Right ventricle myocardium superior (tissue), 1 donor: Measurements from ENCODE around the gene SSBP2. TPM values are rescaled to one million over a fixed set of nuclear protein-coding genes. Genes with fewer than 3 reads are reported as not detected.
"Not testable (repeated sequence)": the region's sequence is repeated elsewhere in the genome, so short reads cannot be mapped to it uniquely, and the experiment has no call there.

Experiments
- ATAC-seq: fragments of 200-7000 bp; cut with Tn5 transposase; one replicate; pipeline ENCODE4 v1.9.1; 2020; ENCODE audit warnings: mild to moderate bottlenecking; ENCODE audit not compliant: poor library complexity
- DNase-seq: peaks from one replicate; pipeline ENCODE4 v3.0.0-alpha.2; 2020
- intact Hi-C: fragments of 100-400 bp; cut with DNase I; formaldehyde crosslinking; loops from one replicate; pipeline ENCODE4 v1.11.2; 2022
- total RNA-seq: library from RNA; stranded (reverse); fragmentation: NEBNext Ultra II Directional; extraction: Animal tissue kit (Norgen Biotek cat#: 25700); gene quantifications from one replicate; pipeline ENCODE4 v1.2.1, GENCODE V29; 2021
- donor health status: DM: no; HTN: yes; CAD: no; lungs with severe emphysema.

The SSBP2 gene
- total RNA-seq, 1 donor from 2014 or later = 46.9 TPM

DNA sequence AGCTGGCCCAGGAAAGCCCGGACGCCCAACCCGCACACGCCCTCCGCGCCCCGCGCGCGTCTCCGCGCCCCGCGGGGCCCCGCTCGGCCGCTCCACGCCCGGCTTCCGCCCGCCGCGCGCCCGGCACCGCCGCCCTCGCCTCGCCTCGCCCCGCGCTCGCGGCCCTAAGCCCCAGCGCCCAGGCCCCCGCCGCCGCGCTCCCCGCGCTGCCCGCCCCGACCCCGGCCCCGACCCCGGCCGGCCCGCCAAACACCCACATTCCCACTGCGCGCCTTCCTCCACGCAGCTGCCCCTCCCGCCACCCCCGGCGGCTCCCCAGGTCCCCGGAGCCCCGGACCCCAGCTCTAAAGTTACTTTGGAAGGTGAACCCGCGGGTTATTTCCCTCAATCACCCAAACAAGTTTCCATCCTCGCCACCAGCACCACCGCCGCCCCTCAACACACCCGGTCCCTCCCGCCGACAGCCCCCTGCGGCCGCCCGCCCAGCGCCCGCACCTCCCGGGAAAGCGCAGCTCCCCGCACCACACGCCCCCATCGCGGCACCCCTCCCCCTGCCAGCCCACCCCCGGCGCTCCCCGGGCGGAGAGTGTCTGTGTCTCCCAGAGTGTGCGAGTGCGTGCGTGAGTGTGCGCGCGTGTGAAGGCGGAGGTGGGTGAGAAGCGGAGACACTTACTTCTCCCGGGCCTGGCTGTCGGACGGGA, 439 bp downstream of the SSBP2 start:
- intact Hi-C loops = loop anchor here (1.0 to 10.0 kb wide), 2 partner anchors 101 to 224 kb away; partner anchors contain the start of gene ATG10
- no peak for ATAC-seq
- no peak for DNase-seq

DNA sequence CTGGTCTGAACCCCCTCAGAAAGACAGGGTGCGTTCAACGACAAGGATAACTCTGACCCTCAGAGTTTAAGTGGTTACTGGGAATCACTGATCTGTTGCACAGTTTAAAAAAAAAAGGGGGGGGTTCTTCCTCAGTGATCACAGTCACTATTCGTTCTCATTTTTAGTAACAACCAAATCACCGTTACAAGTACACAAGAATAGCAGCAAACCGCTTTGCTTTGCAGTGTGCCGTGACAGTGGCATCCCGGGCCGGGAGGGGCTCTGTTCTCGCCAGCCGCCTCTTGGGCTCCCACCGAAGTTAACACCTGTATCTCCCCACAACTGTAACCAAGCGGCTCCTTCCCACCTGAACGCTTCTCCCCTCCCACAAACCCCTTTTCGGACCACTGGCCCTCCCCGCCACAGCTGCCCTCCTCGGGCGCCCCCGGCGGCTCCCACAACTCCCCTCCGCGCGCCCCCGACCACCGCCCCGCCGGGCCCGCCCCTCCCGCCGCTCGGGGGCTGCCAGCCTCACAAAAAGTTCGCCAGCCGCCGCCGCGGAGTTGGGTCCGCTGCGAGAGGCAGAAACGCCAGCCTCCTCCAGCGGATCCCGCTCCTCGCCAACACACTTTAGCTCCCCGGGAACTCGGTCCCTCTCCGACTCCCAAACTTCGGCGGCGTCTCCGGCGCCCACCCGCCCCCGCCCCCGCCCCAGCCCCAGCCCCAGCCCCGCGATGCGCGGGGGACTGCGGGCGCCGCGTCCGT, 1.2 kb downstream of the SSBP2 start:
- intact Hi-C loops = loop anchor here (5.0 to 10.0 kb wide), 2 partner anchors 225 to 242 kb away; partner anchors contain the start of gene ATG10
- DNase-seq = peak; percentile 60
- ATAC-seq = no peak

GRCh38 chr5:81749192-81749560, 1.7 kb downstream of the SSBP2 start:
- ATAC-seq (no peak), DNase-seq (no peak)
- intact Hi-C loops = loop anchor here (5.0 kb wide), 1 partner anchor 242 kb away; no protein-coding TSS in a partner anchor

DNA sequence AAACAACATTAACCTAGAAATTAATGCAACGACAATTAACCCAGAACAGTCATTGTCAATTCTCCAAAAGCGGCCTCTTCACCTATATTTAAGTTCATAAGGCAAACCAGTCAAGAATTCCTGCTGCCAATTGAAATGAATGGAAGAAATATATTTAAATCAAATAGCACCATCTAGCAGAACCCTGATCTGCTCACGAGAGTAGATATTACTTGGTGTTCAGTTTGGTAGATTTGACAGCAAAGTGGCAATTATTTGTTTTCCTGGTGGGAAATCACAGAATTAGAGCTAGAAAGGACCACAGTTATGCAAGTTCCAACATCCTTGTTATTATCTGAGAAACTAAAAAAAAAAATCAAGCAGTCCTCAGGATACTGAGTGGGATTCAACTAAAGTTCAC, 2.3 kb downstream of the SSBP2 start:
- ATAC-seq (no peak), DNase-seq (no peak)
- intact Hi-C loops = loop anchor here (5.0 kb wide), 1 partner anchor 241 kb away; no protein-coding TSS in a partner anchor

- intact Hi-C loops = loop anchor here (5.0 kb wide), 1 partner anchor 240 kb away; no protein-coding TSS in a partner anchor
- no peak for ATAC-seq
- DNase-seq = no peak
Measured at GRCh38 chr5:81747030-81747429, 3.9 kb downstream of the SSBP2 start.

GRCh38 chr5:81740758-81741157, 10.1 kb downstream of the SSBP2 start:
- no peak for ATAC-seq
- intact Hi-C loops = no loop called here
- DNase-seq = no peak

GRCh38 chr5:81739291-81739690, 11.6 kb downstream of the SSBP2 start:
- ATAC-seq = no peak
- intact Hi-C loops = no loop called here
- no peak for DNase-seq

DNA sequence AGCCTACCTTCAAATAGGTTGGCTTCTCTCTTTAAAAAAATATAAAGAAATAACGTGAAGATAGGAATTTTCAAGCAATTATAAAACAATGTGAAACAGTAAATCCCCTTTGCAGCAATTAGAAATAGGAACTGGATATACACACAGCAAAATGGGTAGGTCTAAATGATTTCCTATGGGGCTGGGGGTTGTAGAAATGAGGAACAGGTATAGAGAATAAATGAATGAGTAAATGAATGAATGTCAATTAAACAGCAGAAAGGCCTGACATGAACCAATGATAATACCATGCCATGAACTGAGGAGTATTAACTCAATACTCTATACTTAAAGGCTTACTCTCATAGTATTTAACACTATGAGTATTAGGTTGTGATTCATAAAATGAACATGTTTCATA, 21.6 kb downstream of the SSBP2 start:
- ATAC-seq (no peak), DNase-seq (no peak)
- intact Hi-C loops = no loop called here

GRCh38 chr5:81728301-81728700, 22.6 kb downstream of the SSBP2 start:
- intact Hi-C loops = no loop called here
- no peak for ATAC-seq
- DNase-seq = no peak

GRCh38 chr5:81726297-81726696, 24.6 kb downstream of the SSBP2 start:
- intact Hi-C loops = no loop called here
- no peak for DNase-seq
- no peak for ATAC-seq

GRCh38 chr5:81724571-81724970, 26.3 kb downstream of the SSBP2 start:
- ATAC-seq (no peak), DNase-seq (no peak)
- intact Hi-C loops = no loop called here

DNA sequence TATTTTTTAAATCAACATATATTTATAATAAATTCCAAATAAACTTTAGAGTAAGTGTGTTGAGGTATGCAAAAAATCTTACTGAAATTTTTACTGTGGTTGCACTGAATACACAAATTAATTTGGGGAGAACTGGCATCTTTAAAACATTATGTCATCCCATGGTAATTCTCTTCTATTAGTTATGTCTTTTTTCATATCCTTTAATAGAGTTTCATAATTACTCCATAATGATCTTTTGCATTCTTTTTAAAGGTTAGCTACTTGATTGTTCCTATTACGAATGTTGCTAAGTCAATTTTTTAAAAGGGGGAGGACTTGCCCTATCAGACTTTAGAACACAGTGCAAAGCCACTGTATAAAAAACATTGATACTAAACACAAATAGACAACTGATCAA, 26.8 kb downstream of the SSBP2 start:
- intact Hi-C loops = no loop called here
- no peak for ATAC-seq

DNA sequence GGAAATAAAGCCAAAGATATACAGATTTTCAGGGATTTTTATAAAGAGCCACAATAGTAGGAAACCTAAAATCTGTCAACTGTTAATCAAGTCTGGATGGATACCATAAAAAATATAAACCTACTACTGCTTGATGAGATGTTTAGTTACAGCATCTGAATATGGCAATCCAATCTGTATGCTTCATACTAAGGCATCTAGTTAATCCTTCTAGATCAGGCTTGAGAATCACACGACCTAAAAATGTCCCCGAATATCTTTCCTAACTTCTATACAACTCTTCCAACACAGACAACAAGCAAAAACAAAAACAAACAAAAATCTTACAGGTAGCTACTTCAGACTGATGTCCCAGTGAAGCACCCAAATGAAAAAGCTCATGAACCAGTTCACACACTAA, 29.8 kb downstream of the SSBP2 start:
- intact Hi-C loops = no loop called here
- no peak for DNase-seq
- no peak for ATAC-seq

More for the DNA sequence above, 26.8 kb downstream of the SSBP2 start:
- no peak for DNase-seq

- ATAC-seq = no peak
- intact Hi-C loops = no loop called here
- DNase-seq = no peak
Measured at GRCh38 chr5:81719743-81720345, 31.1 kb downstream of the SSBP2 start.

DNA sequence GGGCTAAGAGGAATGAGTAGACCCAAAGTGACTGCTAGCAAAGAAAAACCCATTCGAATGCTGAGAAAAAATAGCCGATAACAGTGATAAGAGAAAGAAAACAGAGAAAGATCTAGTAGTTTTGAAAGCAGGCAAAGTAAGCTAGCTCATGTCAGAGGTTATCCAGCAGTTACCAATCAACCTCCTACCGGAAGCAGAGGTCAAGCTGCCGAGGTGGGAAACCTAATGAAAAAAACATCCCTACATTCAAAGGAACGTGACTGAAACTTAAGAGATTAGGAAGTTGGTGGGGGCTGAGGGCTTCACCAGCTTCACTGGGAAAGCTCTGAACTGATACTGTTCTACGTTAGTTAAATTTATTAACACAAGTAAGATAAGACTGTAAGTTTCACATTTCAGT, 32.6 kb downstream of the SSBP2 start:
- intact Hi-C loops = no loop called here
- DNase-seq = no peak
- ATAC-seq = no peak

- ATAC-seq (no peak), DNase-seq (no peak)
- intact Hi-C loops = no loop called here
Measured at GRCh38 chr5:81717860-81718259, 33.0 kb downstream of the SSBP2 start.

GRCh38 chr5:81717226-81717625, 33.7 kb downstream of the SSBP2 start:
- ATAC-seq (no peak), DNase-seq (no peak)
- intact Hi-C loops = no loop called here

DNA sequence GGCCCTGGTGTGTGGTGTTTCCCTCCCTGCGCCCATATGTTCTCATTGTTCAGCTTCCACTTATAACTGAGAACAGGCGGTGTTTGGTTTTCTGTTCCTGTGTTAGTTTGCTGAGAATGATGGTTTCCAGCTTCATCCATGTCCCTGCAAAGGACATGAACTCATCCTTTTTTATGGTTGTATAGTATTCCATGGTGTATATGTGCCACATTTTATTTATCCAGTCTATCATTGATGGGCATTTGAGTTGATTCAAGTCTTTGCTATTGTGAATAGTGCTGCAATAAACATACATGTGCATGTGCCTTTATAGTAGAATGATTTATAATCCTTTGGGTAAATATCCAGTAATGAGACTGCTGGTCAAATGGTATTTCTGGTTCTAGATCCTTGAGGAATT, 36.8 kb downstream of the SSBP2 start:
- not testable (repeated sequence) for ATAC-seq

DNA sequence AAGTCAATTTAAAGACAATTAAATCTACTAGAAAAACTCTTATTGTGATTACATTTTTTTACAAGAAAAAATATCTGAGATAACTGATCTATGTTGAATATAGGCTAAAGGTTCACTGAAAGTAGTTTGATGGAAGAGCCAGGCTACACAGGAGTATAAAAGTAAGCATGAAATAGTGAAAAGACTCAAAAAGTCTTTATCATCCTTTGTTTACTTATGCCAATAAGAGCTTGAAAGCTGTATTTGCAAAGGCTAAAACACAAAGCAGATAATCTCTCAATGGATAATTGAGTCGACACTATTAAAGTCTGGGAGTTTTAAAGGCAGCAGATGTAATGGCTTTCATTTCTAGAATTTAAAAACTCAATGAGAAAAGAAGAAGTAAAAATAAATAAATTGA, 42.0 kb downstream of the SSBP2 start:
- no peak for ATAC-seq

More for the DNA sequence above, 36.8 kb downstream of the SSBP2 start:
- DNase-seq, intact Hi-C loops: not testable (repeated sequence)

DNA sequence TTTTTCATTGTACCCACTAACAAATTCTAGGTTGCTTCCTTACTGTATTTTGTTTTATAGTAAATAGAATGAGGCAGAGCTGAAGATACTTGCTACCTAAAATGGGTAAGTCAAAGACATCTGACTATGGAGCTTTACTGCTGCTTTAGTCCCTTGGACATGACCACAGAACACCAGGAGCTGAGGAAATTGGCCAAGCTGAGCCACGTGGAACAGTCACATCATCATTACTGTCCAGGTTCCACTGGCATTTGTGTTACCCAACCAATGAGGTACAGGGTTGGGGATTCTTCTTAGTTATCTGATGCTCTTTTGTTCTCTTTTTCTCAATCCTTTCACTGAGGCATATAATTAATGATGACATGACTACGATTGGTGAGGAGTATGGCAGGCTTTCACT, 47.1 kb downstream of the SSBP2 start:
- no peak for DNase-seq
- intact Hi-C loops = no loop called here
- ATAC-seq = no peak

More for the DNA sequence above, 42.0 kb downstream of the SSBP2 start:
- intact Hi-C loops = no loop called here
- no peak for DNase-seq
